ENCODE measurements around the gene ABHD14A.
A peak's percentile ranks its signal among the peaks of the same experiment; 100 is the strongest.
"Not testable (repeated sequence)": the region's sequence is repeated elsewhere in the genome, so short reads cannot be mapped to it uniquely, and the experiment has no call there.

ABHD14A gene

GRCh38 chr3:51974963-51975851, at the start of gene ABHD14A:
TSS of gene ABHD14A (plus strand) at chr3:51975064. CDS start at chr3:51975136, 72 bp downstream.
- DNase-seq (ENCODE audit: low read depth in 2 of 2, low spot score in 1 of 2) = peak in 1 of 2 donors; percentile 47

- DNase-seq (ENCODE audit: low read depth in 2 of 2, low spot score in 1 of 2) = no peak
These were observed 47.5 kb upstream of the ABHD14A start for GRCh38 chr3:51927061-51927977.

- no peak for DNase-seq (ENCODE audit: low read depth in 2 of 2, low spot score in 1 of 2)
These were observed 46.4 kb upstream of the ABHD14A start for GRCh38 chr3:51928438-51928837.

DNA sequence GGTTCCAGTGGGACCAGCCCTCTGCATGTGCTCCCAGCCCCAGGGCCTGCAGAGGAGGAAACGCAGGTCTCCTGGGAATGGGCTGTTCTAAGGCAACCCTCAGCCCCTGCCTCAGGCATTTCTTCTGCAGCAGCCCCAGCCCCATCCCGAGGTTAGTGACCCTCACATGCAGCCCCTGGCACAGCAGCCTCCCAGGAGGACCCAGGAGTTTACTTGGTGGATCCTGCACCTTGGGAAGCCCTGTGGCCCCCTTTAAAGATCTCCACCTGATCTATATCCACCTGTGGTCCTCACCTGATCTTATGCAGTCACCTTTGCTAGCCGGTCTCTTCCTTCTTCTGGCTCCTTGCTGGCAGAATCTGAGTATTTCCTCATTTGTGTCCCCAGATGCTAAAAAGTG, 45.9 kb upstream of the ABHD14A start:
- DNase-seq (ENCODE audit: low read depth in 2 of 2, low spot score in 1 of 2) = not testable (repeated sequence)

GRCh38 chr3:51929420-51930003, 45.4 kb upstream of the ABHD14A start:
- DNase-seq (ENCODE audit: low read depth in 2 of 2, low spot score in 1 of 2) = no peak

GRCh38 chr3:51930439-51930838, 44.4 kb upstream of the ABHD14A start:
- no peak for DNase-seq (ENCODE audit: low read depth in 2 of 2, low spot score in 1 of 2)

DNA sequence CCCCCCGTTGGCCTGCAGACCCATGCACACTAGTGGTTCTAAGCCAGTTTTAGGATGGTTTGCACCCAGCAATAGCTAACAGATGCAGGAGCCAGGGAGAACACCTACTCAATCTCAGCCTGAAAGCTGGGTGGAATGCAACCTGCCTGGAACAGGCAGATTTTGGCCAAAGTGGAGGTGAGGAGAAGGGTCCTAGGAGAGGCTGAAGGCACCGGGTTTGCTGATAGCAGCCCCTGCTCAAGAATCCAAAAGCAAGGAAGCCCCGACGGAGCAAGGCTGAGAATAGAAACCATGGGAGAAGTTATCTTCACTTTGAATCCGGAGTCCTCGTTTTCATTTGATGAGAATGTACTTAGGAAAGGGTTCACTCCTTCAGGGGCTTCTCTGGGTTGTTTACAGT, 43.1 kb upstream of the ABHD14A start:
- DNase-seq (ENCODE audit: low read depth in 2 of 2, low spot score in 1 of 2) = no peak

- DNase-seq (ENCODE audit: low read depth in 2 of 2, low spot score in 1 of 2) = no peak
These were observed 42.1 kb upstream of the ABHD14A start for GRCh38 chr3:51932471-51933370.

DNA sequence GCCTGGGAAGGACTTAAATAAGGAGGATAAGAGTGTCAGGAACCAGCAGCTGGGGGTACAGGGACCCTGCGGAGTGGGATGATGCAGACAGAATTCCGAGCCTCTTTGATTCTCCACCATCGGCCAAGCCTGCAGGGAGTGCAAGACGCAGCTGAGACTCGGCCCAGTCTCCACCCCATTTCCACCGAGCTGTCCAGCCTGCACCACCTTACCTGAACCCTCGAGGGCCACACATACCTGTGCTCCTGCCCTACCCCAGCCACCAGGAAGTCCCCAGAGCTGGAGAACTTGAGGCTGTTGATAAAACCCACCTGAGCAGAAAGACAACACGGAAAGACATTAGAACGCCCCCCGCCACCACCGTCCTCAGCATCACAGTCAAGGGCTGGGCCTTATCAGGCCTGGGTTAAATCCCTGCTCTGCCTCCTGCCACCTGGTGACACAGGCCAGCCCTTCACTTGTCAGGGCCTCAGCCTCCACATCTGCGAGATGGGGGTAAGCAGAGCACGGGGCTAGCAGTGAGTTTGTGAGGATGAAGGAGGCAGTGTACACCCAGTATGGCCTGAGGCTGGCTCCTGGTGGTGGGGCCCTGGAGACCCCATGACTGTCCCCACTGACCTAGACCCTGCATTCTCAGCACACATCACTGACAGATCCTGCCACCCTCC, 41.3 kb upstream of the ABHD14A start:
- no peak for DNase-seq (ENCODE audit: low read depth in 2 of 2, low spot score in 1 of 2)

GRCh38 chr3:51934139-51934850, 40.6 kb upstream of the ABHD14A start:
- no peak for DNase-seq (ENCODE audit: low read depth in 2 of 2, low spot score in 1 of 2)

DNA sequence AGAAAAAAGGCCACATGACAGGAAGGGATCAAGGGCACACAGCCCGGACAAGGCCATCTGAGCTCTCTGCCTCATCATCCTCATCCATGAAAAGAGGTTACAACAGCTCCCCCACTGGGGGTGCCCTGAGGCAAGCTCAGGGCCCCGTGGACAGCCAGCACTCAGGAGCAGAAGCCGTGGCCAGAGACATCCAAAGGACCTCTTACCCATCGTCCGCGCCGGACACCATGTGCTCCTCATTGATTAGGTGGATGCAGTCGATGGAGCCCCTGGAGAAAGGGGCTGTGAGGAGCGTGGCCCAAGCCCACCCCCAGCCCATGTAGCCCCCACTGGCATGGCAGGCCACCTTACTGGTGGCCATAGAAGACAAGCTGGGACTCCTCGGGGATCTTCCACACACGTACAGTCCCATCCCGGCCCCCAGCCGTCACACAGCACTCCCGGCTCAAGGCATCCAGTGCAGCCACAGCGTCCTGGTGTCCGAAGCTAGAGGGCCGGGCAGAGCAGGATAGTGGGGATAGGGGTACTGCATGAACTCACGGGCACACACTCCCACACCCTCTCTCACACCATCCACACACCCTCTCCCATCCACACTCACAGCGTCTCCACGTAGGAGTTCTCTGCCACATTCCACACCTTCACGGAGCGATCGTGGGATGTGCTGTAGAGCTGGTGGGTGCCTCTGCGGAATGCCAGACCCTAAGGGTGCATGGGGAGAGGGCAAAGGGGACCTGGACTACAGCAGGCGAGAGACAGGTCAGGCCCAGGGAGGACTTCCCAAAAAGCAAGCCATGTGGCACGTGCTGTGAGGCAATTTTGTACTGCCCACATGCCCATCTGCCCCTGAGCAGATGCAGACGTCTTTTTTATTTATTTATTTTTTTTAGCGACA, 39.6 kb upstream of the ABHD14A start:
- no peak for DNase-seq (ENCODE audit: low read depth in 2 of 2, low spot score in 1 of 2)

DNA sequence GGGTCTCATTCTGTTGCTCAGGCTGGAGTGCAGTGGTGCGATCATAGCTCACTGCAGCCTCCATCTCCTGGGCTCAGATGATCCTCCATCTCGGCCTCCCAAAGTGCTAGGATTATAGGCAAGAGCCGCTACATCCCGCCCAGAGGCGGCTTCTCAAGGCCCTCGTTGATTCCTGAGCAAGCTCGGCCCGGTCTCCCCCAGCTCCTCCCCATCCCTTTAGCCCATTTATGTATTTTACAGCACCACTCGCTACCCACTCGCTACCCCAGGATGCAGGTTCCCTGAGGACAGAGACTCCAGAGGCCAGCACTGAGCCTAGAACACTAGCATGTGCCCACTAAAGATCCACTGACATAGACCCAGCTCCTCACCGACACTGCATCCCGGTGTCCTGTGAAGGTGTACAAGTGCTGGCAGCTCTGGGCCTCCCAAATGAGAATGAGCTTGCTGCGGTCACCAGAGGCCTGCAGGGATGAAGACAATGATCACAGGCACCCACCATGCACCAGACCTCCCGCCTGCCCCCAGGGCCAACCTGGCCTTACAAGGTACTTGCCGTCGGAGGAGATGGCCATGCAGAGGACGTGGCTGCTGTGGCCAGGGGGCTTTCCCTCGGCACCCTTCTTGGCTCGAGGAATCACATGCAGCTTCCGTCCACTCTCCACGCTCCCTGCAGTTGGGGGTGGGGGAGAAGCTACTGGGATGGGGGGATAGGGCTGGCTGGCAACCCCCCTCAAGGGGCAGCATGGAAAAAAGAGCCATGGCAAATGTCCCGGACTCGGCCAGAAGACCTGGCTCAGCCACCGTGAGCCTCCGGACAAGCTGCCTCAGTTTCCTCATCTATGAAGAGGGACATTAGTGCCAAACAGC, 38.7 kb upstream of the ABHD14A start:
- no peak for DNase-seq (ENCODE audit: low read depth in 2 of 2, low spot score in 1 of 2)

- no peak for DNase-seq (ENCODE audit: low read depth in 2 of 2, low spot score in 1 of 2)
These were observed 37.9 kb upstream of the ABHD14A start for GRCh38 chr3:51937014-51937413.

DNA sequence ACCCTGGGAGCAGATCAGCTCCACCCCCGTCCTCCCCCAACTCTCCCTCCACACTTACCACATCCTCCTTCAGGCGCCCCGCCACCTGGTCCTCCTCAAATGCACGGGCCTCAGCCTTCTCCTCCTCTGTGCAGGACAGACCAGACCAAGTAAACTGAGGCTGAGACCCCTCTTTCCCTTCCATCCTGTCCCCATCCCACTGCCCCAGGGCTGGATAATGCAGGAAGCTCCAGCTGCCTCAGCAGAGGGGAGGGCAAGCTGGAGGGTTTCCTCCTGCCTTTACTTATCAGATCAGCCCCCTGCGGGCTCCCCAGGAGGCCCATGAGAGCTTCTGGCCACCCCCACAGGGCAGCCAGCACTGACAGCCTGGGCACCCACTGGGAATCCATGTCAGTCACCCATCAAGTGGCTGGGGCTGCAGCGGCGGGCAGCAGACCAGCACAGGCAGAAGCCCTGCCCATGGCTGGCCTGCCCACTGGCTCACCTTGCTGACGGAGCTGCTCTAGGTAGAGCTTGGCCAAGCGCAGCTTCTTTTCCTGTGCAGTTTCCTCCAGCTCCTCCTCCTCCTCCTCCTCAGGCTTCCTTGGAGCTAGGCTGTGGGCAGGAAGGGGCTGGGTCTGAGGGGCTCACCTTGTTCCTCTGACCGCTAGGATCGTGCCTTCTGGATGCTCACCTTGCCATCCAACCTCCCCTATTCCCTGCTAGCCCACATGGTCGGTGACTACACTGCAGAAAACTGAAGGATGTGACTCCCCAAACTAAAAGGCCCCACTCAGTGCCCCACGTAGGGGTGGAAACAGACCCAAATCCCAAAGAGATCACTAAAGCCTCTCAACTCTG, 37.0 kb upstream of the ABHD14A start:
- no peak for DNase-seq (ENCODE audit: low read depth in 2 of 2, low spot score in 1 of 2)

GRCh38 chr3:51938780-51939425, 36.0 kb upstream of the ABHD14A start:
- no peak for DNase-seq (ENCODE audit: low read depth in 2 of 2, low spot score in 1 of 2)
